AG09309 (cell line): ENCODE data around the gene NRXN3.
"Not testable (repeated sequence)": the region's sequence is repeated elsewhere in the genome, so short reads cannot be mapped to it uniquely, and the experiment has no call there.

Experiments used
- DNase-seq: peaks from one replicate; pipeline ENCODE4 v3.0.0-alpha.2; 2010; ENCODE audit warnings: low read depth
- H3K4me3 ChIP-seq: 2 replicates; pipeline ENCODE4 v1.5.1; 2011; ENCODE audit warnings: mild to moderate bottlenecking, low read depth, low read length, moderate library complexity; ENCODE audit not compliant: control insufficient read depth
- CTCF ChIP-seq: IDR thresholded peaks from 2 replicates; pipeline ENCODE4 v1.5.1; 2011; ENCODE audit warnings: mild to moderate bottlenecking, low read depth, low read length, inconsistent platforms; ENCODE audit not compliant: insufficient read depth, control insufficient read depth; ENCODE audit errors: missing control alignments

NRXN3 gene

DNA sequence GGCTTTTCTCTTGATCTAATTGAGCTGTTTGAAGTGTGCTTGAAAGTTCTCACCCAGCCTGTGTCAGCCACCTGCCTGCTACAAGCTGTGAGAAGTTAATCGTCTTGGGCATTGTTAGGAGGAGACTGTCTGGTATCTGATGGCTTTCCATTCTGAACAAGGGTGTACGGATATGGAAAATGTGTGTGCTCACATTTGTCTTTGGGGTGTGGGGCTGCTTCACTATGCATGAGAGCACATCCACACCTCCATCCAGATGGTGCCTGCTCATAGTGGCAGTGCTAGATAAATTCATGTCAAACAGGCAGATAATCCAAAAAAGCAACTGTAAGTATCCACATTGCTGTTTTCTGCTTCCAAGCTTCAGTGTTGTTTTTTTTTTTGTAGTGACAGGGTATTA lies 1578.9 kb downstream of the NRXN3 start:
- no peak for TF ChIP-seq CTCF
- no peak overlapping the region for H3K4me3 ChIP-seq
- DNase-seq: no peak

GRCh38 chr14:79758985-79759384 lies 1588.8 kb downstream of the NRXN3 start:
- H3K4me3 ChIP-seq: no peak overlapping the region
- no peak for DNase-seq
- no peak for TF ChIP-seq CTCF

DNA sequence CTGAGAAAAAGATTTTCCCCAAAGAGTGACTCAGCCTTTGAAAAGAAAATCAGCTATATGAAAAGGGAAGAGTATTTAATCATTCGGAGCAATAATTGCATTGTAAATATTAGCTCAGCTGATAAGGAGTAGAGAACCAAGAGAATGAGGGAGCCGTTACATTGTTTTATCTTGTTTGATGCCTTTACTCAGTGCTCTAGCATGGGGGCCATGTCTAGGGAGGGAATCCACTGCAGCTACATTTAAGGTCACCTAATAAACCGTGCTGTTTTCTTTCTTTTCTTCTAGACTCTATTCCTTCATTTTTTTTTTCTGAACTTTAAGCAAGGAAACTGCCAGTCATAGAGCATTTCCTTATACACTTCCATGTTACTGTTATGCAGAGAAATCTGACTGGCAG lies 1594.2 kb downstream of the NRXN3 start:
- no peak for TF ChIP-seq CTCF
- H3K4me3 ChIP-seq: no peak overlapping the region
- DNase-seq: no peak

DNA sequence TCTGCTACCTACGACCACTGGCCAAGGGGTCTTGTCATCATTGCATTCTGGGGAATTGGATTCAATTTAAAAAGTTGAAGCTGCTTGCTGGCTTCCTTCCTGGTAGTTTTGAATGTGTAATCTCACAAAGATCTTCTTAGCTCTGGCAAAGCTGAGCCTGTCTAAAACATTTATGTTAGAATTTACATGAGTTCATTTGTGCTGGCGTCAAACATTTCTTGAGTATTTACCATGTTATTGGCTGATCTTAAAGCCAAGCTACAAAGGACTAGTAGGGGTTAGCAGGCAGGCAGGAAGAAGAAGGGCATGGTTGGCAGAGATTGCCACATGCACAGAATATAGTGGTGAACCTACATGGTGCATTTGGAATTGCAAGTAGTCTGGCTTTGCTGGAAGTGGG lies 1596.3 kb downstream of the NRXN3 start:
- TF ChIP-seq CTCF: no peak
- H3K4me3 ChIP-seq: no peak overlapping the region
- no peak for DNase-seq

DNA sequence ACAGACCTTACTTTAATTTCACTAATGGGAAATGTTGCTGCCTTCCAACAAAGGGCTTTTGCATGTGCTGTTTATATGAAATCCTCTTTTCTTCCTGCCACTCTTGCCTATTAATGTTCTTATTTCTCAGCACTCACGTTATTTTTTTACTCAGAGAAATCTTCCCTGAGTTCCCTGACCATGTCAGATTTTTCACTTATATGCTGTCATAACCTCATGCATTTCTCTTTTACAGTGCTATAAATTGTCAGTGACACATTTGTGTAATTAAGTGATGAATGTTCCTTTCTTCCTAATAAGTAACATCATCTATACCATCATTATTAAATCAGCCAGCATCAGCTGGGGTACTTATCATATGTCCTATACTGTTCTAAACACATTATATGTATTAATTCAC lies 1597.1 kb downstream of the NRXN3 start:
- no peak for DNase-seq
- no peak for TF ChIP-seq CTCF
- H3K4me3 ChIP-seq: no peak overlapping the region

DNA sequence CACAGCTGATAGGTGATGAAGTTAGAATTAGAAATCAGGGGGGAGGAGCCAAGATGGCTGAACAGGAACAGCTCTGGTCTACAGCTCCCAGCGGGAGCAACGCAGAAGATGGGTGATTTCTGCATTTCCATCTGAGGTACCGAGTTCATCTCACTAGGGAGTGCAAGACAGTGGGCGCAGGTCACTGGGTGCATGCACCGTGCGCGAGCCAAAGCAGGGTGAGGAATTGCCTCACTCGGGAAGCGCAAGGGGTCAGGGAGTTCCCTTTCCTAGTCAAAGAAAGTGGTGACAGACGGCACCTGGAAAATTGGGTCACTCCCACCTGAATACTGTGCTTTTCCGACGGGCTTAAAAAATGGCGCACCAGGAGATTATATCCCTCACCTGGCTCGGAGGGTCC lies 1597.5 kb downstream of the NRXN3 start:
- DNase-seq, H3K4me3 ChIP-seq: not testable (repeated sequence)

DNA sequence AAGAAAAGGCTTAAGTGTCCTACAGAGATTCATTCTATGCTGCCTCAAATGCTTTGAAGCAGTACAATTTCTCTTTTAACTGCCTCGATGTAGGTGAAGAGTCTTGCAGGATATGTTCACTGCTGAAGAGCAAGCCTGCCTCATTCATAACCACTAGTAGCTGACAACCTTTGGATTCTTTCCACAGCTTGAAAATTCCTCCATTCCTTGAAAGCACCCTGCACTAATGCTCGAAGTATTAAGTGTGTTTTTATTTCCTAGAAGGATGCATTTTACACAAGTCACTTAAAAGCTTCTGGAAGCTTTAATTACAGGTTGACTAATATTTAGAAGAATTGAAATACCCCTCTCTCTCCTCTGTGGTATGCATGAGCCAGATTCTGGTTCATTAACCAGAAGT lies 1611.7 kb downstream of the NRXN3 start:
- no peak for DNase-seq
- H3K4me3 ChIP-seq: no peak overlapping the region
- TF ChIP-seq CTCF: no peak

- DNase-seq: no peak
- H3K4me3 ChIP-seq: no peak overlapping the region
- TF ChIP-seq CTCF: no peak
Measured at GRCh38 chr14:79783041-79783440, 1612.9 kb downstream of the NRXN3 start.
